PFSK-1 (cell line): Measurements from ENCODE around the gene APH1B.

Source experiments
- POLR2AphosphoS5 ChIP-seq: IDR thresholded peaks from 2 replicates; pipeline ENCODE4 v1.6.1; 2012; ENCODE audit warnings: low read depth, mild to moderate bottlenecking, control low read depth, low read length, moderate library complexity
- SIN3A ChIP-seq: IDR thresholded peaks from 2 replicates; pipeline ENCODE4 v1.6.1; 2012; ENCODE audit warnings: mild to moderate bottlenecking, low read length, moderate library complexity, borderline replicate concordance; ENCODE audit not compliant: insufficient read depth

GRCh38 chr15:63288778-63289378 is 11.5 kb downstream of the APH1B start:
- TF ChIP-seq POLR2AphosphoS5 (no peak), SIN3A (no peak)
